ENCODE results near the gene HRH1.
"Not testable (repeated sequence)": the region's sequence is repeated elsewhere in the genome, so short reads cannot be mapped to it uniquely, and the experiment has no call there.

HRH1 gene

DNA sequence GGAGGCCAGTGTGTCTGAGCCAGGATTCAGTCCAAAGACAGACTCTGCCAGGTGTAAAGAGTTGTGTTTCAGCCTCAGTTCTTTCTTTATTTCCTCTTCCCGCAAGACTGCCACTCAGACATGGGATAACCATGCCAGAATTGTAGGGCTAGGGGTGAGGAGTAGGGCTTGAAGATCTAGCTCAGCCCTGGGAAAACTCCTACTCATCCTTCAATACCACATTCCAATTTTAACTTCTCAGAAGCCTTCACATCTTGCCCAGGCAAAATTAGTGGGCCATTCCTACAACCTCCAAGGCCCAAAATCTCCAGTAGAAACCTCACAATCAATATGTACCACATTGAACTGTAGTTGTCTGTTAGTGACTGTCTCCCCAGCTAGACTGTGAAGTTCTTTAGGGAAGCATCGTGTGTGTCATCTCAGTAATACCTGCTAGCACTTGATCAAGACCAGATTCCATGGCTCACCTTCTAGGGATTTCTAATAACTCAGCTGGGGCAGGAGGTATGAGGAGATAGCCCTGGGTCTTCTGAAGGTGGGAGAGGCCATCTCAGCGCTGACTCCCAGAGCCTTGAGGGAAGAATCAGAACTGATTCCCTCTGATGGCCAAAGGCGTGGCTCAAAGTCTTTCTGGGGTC is 19.7 kb downstream of the HRH1 start:
- DNase-seq: no peak

DNA sequence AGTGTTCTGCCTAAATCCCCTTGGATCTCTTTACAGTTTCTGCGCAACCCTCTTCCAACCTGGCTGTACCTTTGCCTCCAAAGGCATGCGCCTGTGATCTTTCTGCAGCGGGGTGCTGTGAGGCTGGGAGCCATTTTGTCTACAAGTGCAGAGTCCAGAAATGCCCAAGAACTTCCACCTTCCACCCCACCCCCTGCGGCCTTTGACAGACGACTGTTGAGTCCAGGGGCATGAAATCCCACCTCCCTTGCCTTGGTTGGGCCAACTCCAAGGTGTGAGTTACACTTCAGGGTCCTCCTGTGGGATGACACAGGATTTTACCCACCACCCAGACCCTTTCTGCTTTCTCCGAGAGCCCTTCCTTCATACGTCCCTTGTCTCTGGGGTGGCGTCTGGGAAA is 24.1 kb downstream of the HRH1 start:
- no peak for DNase-seq

DNA sequence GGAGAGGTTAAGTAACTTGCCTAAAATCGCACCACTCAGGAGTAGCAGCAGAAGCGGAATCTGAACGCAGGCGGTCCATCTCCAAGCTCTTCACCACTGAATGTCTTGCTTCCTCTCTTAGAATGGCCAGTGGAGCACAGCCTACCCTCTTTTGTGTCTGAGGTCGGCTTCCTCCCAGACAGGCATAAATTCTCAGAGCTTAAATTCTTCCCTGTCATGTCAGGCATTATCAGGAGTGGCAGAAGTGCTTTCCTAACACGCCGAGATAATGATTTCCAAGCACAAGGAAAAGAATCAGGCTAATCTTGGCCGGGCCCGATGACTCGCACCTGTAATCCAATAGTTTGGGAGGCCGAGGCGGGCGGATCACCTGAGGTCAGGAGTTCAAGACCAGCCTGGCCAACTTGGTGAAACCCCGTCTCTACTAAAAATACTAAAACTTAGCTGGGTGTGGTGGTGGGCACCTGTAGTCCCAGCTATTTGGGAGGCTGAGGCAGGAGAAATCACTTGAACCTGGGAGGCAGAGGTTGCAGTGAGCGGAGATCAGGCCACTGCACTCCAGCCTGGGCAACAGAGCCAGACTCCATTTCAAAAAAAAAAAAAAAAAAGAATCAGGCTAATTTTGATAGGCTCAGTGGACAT is 30.2 kb downstream of the HRH1 start:
- DNase-seq: not testable (repeated sequence)

DNA sequence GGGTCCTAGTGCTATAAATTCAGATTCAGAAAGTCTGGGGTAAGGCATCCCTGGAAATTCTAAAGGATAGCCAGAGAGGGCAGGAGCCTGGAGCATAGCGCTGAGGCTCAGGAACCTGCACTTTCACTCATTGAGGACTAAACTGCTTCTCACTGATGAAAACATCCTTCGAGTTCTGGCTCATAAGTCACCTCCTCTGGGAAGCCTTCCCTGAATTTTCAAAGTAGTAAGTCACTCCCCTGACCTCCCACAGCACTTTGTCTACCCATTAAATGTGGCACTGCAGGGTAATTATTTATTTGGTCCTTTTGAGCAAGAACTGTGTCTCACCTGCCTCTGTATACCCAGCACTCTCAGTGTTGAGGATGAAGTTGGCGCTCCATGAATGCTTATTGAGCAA is 30.9 kb downstream of the HRH1 start:
- no peak for DNase-seq

DNA sequence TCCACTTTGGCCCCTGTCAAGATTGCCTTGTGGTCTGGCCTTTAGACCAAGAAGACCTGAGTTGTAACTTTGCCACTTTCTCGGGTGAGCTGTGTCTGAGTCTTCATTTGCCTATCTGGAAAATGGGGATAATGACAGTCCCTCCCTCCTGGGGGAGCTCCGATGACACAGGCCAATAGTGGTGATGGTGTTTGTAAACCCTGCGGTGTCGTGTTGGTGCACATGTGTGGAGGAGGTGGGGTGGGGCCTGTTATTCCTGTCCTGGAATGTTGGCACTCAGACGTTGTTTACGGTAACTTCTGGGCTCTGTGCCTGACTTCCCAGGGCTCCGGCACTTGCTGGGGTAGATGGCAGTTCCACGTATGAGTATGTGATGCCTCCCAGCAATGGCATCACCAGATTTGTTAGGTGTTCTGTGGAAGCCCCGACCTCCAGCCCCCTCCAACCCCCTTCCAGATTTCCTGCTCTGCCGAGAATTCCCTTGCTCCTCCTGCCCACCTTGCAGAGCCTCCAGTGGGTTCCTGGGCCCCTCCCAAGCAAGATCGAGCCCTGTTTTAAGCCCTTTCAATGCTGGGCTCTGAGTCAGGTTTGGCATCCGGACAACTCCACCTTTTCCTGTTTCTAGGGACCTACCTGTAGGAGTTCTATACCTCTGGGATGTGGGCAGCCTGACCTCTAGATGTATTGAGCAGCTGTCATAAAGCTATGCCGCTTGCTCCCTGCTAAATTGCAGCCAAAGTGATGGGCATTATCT is 31.4 kb downstream of the HRH1 start:
- no peak for DNase-seq

DNA sequence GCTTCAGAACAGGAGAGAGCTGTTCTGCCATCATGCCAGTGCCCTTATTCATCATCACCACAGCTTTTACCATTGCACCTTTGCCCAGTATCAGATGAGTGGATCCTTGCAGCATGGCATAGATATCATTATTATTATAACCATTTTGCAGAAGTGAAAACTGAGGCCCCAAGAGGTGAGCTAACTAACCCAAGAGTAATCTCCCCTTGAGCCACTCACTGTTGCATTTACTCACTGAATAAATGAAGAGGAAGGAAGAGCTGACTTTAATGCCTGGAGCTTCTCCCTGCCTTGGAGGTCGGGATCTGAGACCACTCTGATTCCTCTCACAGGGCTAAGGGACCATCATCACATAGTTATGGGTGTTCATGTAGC is 32.0 kb downstream of the HRH1 start:
- no peak for DNase-seq

DNA sequence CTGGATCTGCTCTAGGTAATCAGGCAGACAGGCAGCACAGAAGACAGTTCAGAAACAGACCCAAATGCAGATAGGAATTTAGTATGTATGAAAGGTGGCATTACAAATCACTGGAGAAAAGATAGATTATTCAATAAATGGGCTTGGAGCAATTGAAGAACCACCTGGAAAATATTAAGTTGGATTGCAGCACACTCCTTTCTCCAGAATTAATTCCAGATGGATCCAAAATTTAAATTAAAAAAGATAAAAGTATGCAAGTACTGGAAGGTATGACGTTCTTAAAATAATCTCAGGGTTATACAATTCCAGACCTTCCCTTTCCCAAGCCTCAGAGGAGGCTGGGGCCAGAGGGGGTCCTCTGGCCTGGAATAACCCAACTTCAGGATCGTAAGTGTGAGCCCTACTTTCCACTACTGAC is 32.5 kb downstream of the HRH1 start:
- no peak for DNase-seq

DNA sequence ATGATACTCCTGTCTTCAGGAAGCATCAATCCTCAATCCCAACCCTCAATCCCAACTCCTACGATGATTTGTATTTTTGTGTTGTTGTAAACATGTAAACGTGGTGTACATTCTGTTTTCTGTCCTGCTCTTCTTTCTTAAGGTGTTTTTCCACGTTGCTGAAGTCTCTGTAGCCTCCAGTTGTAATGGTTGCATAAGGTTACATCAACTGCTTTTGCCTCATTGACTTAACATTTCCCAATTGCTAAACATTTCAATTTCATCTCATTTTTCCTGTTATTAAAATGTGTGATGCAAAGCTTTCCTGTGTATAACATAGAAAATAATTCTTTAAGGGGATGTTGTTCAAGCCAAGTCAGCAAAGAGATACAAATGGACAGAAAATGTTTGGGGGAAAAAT is 33.4 kb downstream of the HRH1 start:
- DNase-seq: no peak

DNA sequence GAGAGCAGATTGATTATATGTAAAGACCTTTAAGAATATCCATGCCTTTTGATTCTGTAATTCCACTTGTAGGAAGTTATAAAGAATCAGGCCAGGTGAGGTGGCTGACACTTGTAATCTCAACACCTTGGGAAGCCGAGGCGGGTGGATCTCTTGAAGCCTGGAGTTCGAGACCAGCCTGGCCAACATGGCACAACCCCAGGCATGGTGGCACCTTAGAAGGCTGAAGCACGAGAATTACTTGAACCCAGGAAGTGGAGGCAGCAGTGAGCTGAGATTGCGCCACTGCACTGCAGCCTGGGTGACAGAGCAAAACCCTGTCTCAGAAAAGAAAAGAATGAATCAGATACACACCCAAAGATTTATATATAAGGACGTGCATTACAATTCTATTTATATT is 33.9 kb downstream of the HRH1 start:
- no peak for DNase-seq

DNA sequence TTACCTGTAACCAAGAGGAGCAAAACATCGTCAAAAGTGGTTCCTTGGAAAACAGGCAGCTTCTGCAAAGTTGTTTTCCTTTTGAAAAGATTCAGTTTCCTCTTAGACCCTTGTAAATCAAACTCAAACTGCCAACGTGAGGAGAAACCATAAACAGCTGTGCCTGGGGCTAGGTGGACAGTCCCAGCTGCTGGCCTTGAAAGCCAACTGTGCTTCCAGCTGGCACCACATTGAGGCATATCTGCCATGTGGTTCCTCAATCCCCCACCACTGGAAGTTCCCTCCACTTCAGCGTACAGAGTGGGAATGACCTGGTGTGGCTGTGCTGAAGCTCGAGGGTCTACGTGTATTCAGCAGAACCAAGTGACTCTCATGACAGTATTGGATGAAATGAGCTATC is 40.9 kb downstream of the HRH1 start:
- peak; percentile 18 to 22 for DNase-seq

DNA sequence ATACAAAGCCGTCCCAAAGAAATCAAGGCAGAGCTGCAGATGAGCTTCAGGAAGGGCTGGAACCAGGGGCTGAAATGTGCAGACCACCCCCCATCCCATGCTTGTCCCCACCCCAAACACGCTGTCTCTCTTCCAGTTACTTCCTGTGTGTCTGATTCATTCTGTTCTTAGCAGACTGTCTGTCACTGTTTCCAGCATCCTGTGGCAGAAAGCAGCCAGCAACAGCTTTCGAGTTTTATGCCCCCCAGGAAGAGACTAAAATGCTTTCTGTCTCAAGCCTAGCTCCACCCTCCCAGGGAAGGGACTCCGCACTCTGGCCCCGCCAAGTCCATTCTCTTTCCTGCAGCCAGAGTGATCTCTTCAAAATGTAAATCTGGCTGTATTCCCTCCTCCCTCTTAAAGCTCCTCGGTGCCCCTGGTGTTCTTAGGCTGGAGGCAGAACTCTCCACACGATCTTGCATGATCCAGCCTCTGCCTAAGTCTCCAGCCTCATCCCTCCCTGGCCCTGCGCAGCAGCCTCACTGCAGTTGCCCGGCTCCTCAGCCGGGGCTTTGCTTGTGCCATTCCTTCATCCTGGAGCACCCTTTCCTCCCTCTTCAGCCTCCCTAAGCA is 41.5 kb downstream of the HRH1 start:
- DNase-seq: no peak

DNA sequence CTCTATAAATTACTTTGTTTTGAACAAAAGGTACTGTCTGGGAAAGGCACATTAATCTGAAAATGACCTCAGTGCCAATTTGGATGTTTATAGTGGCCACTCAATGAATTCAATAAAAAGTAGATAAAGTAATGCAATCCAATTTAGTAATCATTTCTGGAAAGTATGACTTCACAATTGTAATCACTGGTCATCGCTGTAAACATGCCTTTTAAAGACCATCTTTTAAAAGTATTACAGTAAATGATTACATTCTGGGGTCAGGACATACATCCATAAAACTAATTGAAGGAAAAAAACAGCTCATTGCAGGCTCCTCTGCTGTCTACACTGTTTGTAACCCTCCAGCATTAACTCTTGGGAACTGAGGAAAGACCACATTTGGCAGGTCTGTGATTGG is 43.2 kb downstream of the HRH1 start:
- no peak for DNase-seq

DNA sequence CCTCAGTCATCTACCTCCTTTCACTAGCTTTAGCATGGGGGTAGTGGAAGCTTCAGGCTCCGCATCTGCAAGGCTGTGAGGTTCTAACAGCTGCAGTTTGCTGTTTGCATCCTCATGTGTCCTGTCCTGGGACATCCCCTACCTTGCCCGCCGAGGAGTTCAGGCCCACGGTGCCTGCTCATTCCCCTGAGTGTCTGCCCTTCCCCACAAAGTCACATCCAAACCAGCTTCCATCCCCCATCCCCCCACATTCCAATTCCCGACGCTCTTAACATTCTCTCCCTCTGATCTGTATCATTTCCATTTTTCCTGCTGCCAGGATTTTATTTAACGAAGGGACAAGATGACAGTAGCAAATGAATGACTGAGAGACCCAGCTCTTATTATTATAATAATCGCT is 43.8 kb downstream of the HRH1 start:
- DNase-seq: no peak

DNA sequence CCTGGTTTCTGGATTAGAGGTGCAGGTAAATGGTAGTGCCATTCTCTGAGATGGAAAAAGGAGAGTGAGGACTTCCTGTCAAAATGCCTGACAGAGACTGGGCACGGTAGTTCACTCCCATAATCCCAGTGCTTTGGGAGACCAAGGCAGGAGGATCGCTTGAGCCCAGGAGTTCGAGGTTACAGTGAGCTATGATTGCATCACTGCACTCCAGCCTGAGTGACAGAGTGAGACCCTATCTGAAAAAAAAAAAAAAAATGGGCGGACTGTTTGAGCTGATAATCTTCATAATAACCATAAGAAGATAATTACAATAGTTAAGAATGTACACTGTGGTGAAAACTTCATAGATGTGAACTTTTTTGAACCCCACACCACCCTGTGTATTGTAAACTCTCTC is 44.2 kb downstream of the HRH1 start:
- no peak for DNase-seq

DNA sequence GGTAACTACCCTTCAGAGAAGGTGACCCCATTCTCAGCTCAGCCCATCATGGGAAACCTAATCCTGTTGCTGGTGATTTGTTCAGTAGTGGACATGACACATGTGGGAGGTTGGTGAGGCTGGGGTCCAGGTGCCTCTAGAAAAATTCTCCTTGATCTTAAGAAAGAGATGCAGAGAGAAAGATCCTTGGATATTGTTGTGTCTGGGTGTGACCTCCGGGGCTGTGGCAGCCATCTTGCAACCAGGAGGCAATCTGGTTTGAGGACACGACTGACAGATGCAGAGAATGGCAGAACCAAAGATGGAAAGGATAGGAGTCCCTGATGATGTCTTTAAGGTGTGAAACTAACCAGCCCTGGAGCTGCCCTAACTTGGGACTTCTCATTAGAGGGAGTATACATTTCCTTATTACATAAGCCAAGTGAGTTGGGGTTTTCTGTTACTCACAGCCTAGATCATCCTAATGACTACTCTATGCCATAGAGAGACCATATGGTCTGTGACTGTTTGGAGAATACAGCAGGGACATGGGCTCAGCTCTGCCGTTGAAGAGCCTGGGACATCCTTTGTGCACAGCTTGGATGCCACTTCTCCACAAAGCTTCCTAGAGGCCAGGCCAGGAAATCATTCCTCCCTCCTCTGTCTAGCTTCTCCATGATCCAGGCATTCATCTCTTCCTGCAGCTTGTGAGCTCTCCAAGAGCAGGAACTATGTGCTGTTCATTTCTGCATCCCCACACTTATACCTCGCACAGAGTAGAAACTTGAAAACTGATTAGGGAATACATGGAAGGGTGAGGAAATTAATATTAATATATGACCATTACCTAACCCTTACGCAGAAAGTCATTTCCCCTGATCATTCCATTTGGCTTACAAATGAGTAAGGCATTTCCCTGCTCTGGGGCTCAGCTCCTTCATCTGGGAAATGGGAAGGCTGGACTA is 45.9 kb downstream of the HRH1 start:
- DNase-seq: no peak

DNA sequence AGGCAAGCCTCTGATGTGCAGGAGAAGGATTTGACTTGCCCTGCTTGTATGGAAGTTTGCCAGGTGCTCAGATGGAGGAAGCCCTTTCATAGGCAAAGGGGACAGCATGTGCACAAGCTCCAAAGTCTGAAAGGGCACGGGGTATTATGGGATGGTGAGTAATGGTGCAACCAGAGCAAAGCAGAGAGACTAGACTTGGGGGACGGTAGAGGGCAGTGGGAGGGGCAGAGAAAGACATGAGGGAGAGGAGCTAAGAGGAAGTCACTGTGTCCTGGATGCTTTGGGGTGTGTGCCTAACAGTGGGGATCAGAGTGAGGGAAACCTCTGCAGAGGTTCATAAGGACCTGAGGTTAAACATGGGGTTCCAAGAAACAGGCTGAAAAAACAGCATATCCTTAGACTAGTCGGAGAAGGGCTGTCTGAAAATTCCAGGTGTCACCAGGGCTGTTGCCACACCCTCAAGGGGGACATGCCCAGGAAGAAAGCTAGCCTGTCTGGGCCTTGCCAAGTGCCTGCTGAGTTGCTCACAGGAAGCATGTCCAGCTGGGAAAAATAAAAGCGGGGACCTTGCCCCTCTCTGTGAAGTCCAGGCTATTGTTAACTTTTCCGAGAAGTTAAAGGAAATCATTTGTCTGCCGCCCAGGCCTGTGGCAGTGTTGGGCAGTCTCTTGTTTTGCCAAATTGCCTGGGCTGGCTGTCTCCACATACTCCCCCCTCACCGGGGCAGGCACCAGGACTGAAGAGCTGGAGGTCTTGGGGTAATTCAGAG is 47.1 kb downstream of the HRH1 start:
- DNase-seq: no peak

DNA sequence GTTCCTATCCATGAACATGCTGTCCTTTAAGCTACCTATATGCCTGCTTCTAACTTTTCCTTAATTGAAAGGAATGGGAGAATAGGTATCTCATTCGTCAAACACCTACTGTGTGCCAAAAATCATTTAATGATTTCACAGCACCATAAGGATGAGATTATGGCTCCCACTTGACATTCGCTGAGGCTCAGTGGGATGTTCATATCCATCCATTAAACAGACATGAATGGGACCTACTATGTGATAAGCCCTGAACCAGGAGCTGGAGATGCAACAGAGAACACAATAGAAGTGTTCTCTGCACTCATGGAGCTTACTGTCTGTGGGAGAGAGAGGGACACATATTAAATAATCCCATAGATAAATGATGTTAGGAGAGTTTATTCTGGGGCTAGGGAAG is 49.7 kb downstream of the HRH1 start:
- DNase-seq: no peak

DNA sequence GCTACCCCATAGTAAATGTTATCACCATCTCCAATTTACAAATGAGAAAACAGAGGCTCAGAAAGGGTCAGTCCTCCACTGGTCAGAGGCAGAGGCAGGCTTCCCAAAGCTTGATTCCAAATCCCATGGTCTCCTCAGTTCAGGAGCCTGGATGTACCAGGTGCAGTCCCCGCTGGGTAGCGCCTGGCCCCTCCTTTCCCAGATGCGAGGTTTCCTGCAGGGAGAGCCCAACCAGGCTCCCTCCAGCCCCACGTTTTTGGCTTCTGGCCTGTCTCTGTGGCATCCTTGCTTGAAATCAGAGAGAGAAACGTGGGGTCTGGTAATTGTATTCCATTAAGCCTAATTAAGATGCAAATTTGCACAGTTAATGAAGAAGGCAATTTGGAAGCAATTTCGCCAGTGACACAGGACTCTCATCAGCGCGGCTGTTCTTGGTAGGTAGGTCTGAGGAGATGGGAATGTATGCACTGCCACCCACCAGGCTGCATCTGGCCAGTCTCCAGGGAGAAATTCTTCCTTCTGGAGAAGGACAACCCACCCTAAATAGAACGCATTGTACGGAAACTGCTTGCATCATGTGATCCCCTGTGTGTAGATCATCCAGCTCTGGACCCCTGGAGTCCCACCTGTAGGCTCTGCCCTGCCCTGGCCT is 50.5 kb downstream of the HRH1 start:
- DNase-seq: no peak

DNA sequence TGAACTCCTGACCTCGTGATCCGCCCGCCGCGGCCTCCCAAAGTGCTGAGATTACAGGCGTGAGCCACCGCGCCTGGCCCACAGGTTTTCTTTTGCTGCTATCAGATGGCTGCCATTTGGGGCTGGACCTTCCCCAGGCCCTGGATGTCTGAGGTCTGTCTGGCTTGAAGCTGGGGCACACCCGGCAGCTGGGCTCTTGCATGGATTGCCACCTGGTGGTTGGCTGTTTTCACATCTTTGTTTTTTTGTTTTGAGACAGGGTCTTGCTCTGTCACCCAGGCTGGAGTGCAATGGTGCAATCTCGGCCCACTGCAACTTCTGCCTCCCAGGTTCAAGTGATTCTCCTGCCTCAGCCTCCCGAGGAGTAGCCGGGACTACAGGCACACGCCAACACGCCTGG is 51.6 kb downstream of the HRH1 start:
- peak in 1 of 2 experiments; percentile 33 for DNase-seq

DNA sequence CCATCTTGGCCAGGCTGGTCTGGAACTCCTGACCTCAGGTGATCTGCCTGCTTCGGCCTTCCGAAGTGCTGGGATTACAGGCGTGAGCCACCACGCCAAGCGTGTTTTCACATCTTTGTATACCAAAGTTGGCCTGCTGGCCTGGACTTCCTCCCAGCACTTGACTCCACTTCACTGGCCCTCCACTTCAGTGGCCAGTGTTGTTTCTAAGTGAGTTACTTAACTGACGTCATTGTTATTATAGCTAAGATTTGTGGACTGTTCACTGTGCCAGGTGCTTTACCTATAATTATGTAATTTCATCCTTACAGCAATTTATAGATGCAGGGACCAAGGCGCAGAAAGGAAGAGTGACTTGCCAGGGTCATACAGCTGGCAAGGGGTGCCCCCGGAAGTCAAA is 52.0 kb downstream of the HRH1 start:
- no peak for DNase-seq

DNA sequence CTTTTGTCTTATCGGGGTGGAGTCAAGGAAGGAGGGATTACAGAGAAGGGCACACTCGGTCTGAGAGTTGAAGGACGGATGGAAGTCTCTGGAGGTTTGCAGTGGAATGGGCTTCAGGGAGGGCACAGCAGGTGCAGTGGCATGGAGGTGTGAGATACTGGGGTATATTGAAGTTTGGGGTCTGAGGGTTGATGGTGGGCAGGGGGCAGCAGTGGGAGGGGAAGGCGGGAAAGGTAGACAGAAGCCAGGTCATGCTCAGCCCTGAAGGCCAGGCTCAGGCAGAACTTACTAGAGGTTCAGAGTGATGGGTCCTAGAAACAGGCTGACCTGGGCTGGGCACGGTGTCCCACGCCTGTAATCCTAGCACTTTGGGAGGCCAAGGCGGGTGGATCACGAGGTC is 52.7 kb downstream of the HRH1 start:
- DNase-seq: no peak
